Keratinocyte (primary cell): Measurements from ENCODE around the gene HIP1R.

Experiments
- CTCF ChIP-seq, 3 experiments: IDR thresholded peaks in 1 of 3; conservative IDR thresholded peaks in 1 of 3; optimal IDR thresholded peaks in 1 of 3; 2 replicates in 2 of 3; 3 replicates in 1 of 3; pipeline versions ENCODE3 to v1.5.1; 2011; ENCODE audit warnings: low read length in 3 of 3, mild to moderate bottlenecking in 3 of 3, moderate library complexity in 2 of 3, control low read depth in 1 of 3, inconsistent platforms in 1 of 3; ENCODE audit not compliant: insufficient read depth in 2 of 3; ENCODE audit errors: extremely low read depth in 1 of 3
- EZH2 ChIP-seq: IDR thresholded peaks from one replicate; pipeline ENCODE4 v1.6.1; 2012; ENCODE audit warnings: inconsistent platforms, mild to moderate bottlenecking, low read length, moderate library complexity

- TF ChIP-seq CTCF (optimal IDR thresholded peaks at IDR 0.05 in 1 of 3, IDR thresholded peaks at IDR 0.05 in 1 of 3, conservative IDR thresholded peaks at IDR 0.05 in 1 of 3; ENCODE audit: extremely low read depth in 1 of 3, insufficient read depth in 2 of 3, low read length in 3 of 3) (no peak), EZH2 (no peak)
These were observed 31.8 kb downstream of the HIP1R start for GRCh38 chr12:122866950-122867607.
